Measurements from ENCODE around the gene MMD. TPM values are rescaled to one million over a fixed set of nuclear protein-coding genes. Genes with fewer than 3 reads are reported as not detected.
"Not testable (repeated sequence)": the region's sequence is repeated elsewhere in the genome, so short reads cannot be mapped to it uniquely, and the experiment has no call there.

Gene MMD
- polyA plus RNA-seq, 1 donor = 19.7 TPM

- peaks cover 22% of the 10 kb centered on the region for H3K4me1 ChIP-seq (ENCODE audit: control insufficient read depth, insufficient read depth, low read length)
- not testable (repeated sequence) for H3K9me3 ChIP-seq (ENCODE audit: control insufficient read depth, low read depth, low read length); DNase-seq; H3K4me3 ChIP-seq (ENCODE audit: low read length); H3K27ac ChIP-seq (ENCODE audit: low read length); H3K36me3 ChIP-seq (ENCODE audit: control insufficient read depth, insufficient read depth, low read length); H3K27me3 ChIP-seq (ENCODE audit: control insufficient read depth, insufficient read depth, low read length)
- WGBS (ENCODE audit: insufficient coverage, low lambda C conversion rate) = no CpG with 5 or more reads among the region's 4 CpGs
Observed at GRCh38 chr17:55446004-55446403, 24.4 kb upstream of the MMD start.

- peak in 1 of 2 donors; percentile 40 for DNase-seq
- peaks cover 14% of the 10 kb centered on the region for H3K4me1 ChIP-seq (ENCODE audit: control insufficient read depth, insufficient read depth, low read length)
- no peak overlapping the region for H3K4me3 ChIP-seq (ENCODE audit: low read length)
Observed at GRCh38 chr17:55444471-55445441, 23.1 kb upstream of the MMD start.

DNA sequence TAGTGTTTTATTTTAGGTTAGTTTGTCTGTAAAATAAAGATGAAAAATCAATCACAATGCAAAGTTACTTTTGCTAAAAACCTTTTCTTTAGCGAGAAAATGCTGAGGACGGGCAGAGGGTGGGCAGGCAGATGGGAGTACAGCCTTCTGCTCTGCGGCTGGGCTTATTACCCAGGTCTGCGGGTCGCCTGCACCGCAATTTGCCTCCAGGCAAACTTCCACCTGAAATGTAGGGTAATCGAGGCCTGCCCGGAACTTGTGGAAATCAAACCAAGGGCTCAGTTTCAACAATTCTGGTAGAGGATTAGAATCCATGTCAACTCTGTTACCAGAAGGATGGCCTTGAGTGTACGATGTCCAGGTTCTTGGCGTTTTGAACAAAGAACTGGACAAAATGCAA lies 22.3 kb upstream of the MMD start:
- Histone ChIP-seq H3K4me1 (ENCODE audit: control insufficient read depth, insufficient read depth, low read length) (peaks cover 14% of the 10 kb centered on the region), H3K36me3 (ENCODE audit: control insufficient read depth, insufficient read depth, low read length) (no peaks in the 10 kb centered on the region), H3K27ac (ENCODE audit: low read length) (peak overlapping the region; percentile 9), H3K4me3 (ENCODE audit: low read length) (no peak overlapping the region), H3K27me3 (ENCODE audit: control insufficient read depth, insufficient read depth, low read length) (no peaks in the 10 kb centered on the region), H3K9me3 (ENCODE audit: control insufficient read depth, low read depth, low read length) (no peaks in the 10 kb centered on the region)
- no peak for DNase-seq
- WGBS (ENCODE audit: insufficient coverage, low lambda C conversion rate) = 100% methylated on average over 1 of the region's 10 CpGs

More at GRCh38 chr17:55444471-55445441, 23.1 kb upstream of the MMD start:
- Histone ChIP-seq H3K9me3 (ENCODE audit: control insufficient read depth, low read depth, low read length) (no peaks in the 10 kb centered on the region), H3K36me3 (ENCODE audit: control insufficient read depth, insufficient read depth, low read length) (no peaks in the 10 kb centered on the region), H3K27ac (ENCODE audit: low read length) (peak overlapping the region; percentile 9), H3K27me3 (ENCODE audit: control insufficient read depth, insufficient read depth, low read length) (no peaks in the 10 kb centered on the region)
- WGBS (ENCODE audit: insufficient coverage, low lambda C conversion rate) = 40% methylated on average over 1 of the region's 6 CpGs

DNA sequence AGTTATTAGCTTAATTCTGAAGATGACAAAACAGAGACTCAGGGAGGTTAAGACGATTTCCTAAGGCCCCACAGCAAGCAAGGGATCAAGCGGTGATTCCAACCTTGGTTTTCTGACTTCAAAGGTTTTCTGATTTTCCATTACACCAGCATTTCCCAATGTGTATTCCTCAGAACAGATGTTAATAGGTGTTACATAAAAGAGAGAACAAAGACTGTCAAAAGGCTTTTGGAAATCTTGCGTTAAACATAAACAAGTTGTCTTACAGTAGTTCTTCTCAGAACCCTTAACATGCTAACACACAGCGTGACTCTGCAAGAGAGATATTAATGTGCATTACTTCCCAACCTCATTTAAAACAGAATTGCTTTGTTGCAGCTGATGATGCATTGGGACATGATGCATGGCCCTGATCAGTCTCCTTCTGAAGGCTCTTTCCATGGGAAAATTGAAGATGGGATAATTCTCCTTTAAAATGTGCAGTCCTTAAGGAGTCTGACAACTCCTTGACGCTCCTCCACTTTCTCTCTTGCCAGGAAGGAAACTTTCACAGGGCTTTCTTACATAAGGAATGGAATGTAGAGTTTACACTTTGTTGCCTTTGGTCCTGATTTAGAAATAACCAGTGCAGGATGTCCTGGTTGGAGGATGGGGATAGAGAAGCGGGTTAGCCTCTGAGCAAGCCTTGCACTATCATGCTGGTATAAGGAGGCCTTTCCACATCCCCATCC lies 21.5 kb upstream of the MMD start:
- WGBS (ENCODE audit: insufficient coverage, low lambda C conversion rate) = 100% methylated on average over 1 of the region's 6 CpGs
- H3K27ac ChIP-seq (ENCODE audit: low read length) = peak overlapping the region; percentile 9
- H3K27me3 ChIP-seq (ENCODE audit: control insufficient read depth, insufficient read depth, low read length) = no peaks in the 10 kb centered on the region

DNA sequence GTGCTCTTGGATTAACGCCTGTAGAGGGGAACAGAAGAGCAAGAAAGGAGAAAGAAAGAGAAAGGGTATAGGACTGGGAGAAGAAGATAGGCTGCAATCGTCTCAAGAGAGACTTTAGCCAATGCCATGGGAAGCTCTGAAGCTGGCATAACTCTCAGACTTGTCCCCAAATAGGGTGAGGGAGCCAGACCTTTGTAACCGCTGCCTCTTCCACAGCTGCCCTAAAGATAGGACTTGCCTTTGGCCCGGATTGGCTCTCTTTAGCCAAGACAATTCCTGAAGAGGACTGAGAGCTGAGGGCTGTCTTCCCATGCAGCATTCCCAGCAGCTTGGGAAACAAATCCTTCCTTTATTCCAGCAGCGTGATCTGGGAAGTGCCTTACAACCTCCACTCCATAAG lies 20.8 kb upstream of the MMD start:
- Histone ChIP-seq H3K27ac (ENCODE audit: low read length) (peak overlapping the region; percentile 40), H3K4me1 (ENCODE audit: control insufficient read depth, insufficient read depth, low read length) (peaks cover 13% of the 10 kb centered on the region), H3K4me3 (ENCODE audit: low read length) (no peak overlapping the region), H3K27me3 (ENCODE audit: control insufficient read depth, insufficient read depth, low read length) (no peaks in the 10 kb centered on the region), H3K9me3 (ENCODE audit: control insufficient read depth, low read depth, low read length) (no peaks in the 10 kb centered on the region), H3K36me3 (ENCODE audit: control insufficient read depth, insufficient read depth, low read length) (no peaks in the 10 kb centered on the region)
- DNase-seq = no peak
- WGBS (ENCODE audit: insufficient coverage, low lambda C conversion rate) = 83% methylated on average over 1 of the region's 5 CpGs

More for the DNA sequence above, 21.5 kb upstream of the MMD start:
- Histone ChIP-seq H3K9me3 (ENCODE audit: control insufficient read depth, low read depth, low read length) (no peaks in the 10 kb centered on the region), H3K4me3 (ENCODE audit: low read length) (no peak overlapping the region), H3K4me1 (ENCODE audit: control insufficient read depth, insufficient read depth, low read length) (peaks cover 10% of the 10 kb centered on the region), H3K36me3 (ENCODE audit: control insufficient read depth, insufficient read depth, low read length) (no peaks in the 10 kb centered on the region)
- no peak for DNase-seq

GRCh38 chr17:55441544-55441943 lies 19.9 kb upstream of the MMD start:
- Histone ChIP-seq H3K4me3 (ENCODE audit: low read length) (no peak overlapping the region), H3K36me3 (ENCODE audit: control insufficient read depth, insufficient read depth, low read length) (no peaks in the 10 kb centered on the region), H3K27me3 (ENCODE audit: control insufficient read depth, insufficient read depth, low read length) (no peaks in the 10 kb centered on the region), H3K27ac (ENCODE audit: low read length) (no peak overlapping the region), H3K9me3 (ENCODE audit: control insufficient read depth, low read depth, low read length) (no peaks in the 10 kb centered on the region), H3K4me1 (ENCODE audit: control insufficient read depth, insufficient read depth, low read length) (peaks cover 16% of the 10 kb centered on the region)
- no CpG with 5 or more reads among the region's 2 CpGs for WGBS (ENCODE audit: insufficient coverage, low lambda C conversion rate)
- no peak for DNase-seq

GRCh38 chr17:55440391-55440790 lies 18.8 kb upstream of the MMD start:
- WGBS (ENCODE audit: insufficient coverage, low lambda C conversion rate) = no CpG with 5 or more reads among the region's 3 CpGs
- Histone ChIP-seq H3K4me1 (ENCODE audit: control insufficient read depth, insufficient read depth, low read length) (peaks cover 15% of the 10 kb centered on the region), H3K9me3 (ENCODE audit: control insufficient read depth, low read depth, low read length) (no peaks in the 10 kb centered on the region), H3K27ac (ENCODE audit: low read length) (no peak overlapping the region), H3K4me3 (ENCODE audit: low read length) (no peak overlapping the region), H3K27me3 (ENCODE audit: control insufficient read depth, insufficient read depth, low read length) (no peaks in the 10 kb centered on the region), H3K36me3 (ENCODE audit: control insufficient read depth, insufficient read depth, low read length) (no peaks in the 10 kb centered on the region)
- DNase-seq = no peak

DNA sequence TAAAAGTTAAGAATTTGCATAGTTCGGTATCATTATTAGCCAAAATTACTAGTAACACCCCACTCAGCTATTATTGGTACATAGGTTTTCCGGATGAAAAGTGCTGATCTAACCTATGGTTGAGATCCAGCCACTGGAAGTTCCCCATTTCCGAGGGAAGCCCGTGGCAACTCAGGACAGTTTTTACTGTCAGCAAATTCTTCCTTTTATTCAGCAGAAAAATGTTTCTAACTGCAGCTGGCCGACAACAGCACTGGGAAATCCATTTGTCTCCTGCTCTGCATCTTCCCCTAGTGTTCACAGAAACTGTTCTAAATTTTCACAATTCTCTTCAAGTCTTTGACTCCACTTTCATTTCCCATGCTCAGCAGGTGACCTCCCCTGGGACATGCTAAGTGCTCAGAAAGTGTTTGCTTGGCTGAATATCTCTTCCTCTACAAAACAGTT lies 15.5 kb upstream of the MMD start:
- WGBS (ENCODE audit: insufficient coverage, low lambda C conversion rate) = 85% methylated on average over 2 of the region's 5 CpGs
- Histone ChIP-seq H3K4me3 (ENCODE audit: low read length) (no peak overlapping the region), H3K36me3 (ENCODE audit: control insufficient read depth, insufficient read depth, low read length) (no peaks in the 10 kb centered on the region), H3K9me3 (ENCODE audit: control insufficient read depth, low read depth, low read length) (no peaks in the 10 kb centered on the region), H3K4me1 (ENCODE audit: control insufficient read depth, insufficient read depth, low read length) (peaks cover 22% of the 10 kb centered on the region), H3K27me3 (ENCODE audit: control insufficient read depth, insufficient read depth, low read length) (no peaks in the 10 kb centered on the region), H3K27ac (ENCODE audit: low read length) (no peak overlapping the region)
- DNase-seq = no peak

GRCh38 chr17:55436224-55437158 lies 14.9 kb upstream of the MMD start:
- no peaks in the 10 kb centered on the region for H3K9me3 ChIP-seq (ENCODE audit: control insufficient read depth, low read depth, low read length)
- 100% methylated on average over 1 of the region's 4 CpGs for WGBS (ENCODE audit: insufficient coverage, low lambda C conversion rate)
- DNase-seq = peak in 1 of 2 donors; percentile 53
- no peak overlapping the region for H3K4me3 ChIP-seq (ENCODE audit: low read length)
- H3K36me3 ChIP-seq (ENCODE audit: control insufficient read depth, insufficient read depth, low read length) = no peaks in the 10 kb centered on the region
- no peaks in the 10 kb centered on the region for H3K27me3 ChIP-seq (ENCODE audit: control insufficient read depth, insufficient read depth, low read length)
- H3K4me1 ChIP-seq (ENCODE audit: control insufficient read depth, insufficient read depth, low read length) = peaks cover 22% of the 10 kb centered on the region
- H3K27ac ChIP-seq (ENCODE audit: low read length) = peak overlapping the region; percentile 32

DNA sequence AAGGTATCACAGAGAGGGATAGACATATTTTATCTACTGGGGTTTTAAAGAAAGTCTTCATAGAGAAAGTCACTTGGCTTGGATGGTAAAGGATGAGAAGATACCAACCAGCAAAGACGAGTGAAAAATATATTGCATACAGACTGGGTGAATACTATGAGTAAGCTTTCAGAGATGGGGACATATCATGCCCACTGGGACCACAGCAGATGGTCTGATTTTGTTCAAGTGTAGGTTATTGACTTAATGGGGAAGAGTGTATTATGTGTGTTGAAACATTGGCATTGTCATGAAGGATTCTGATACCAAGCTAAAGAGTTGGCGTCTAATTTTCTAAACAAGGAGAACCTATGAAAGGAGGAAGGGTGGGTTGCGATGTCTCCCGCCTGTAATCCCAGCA lies 13.8 kb upstream of the MMD start:
- Histone ChIP-seq H3K4me1 (ENCODE audit: control insufficient read depth, insufficient read depth, low read length) (peaks cover 22% of the 10 kb centered on the region), H3K27me3 (ENCODE audit: control insufficient read depth, insufficient read depth, low read length) (no peaks in the 10 kb centered on the region), H3K9me3 (ENCODE audit: control insufficient read depth, low read depth, low read length) (no peaks in the 10 kb centered on the region), H3K4me3 (ENCODE audit: low read length) (no peak overlapping the region), H3K36me3 (ENCODE audit: control insufficient read depth, insufficient read depth, low read length) (no peaks in the 10 kb centered on the region), H3K27ac (ENCODE audit: low read length) (no peak overlapping the region)
- no peak for DNase-seq
- 100% methylated on average over 1 of the region's 4 CpGs for WGBS (ENCODE audit: insufficient coverage, low lambda C conversion rate)

All from large intestine (tissue), 3 donors.